ENCODE measurements around the gene PEX13. TPM values are rescaled to one million over a fixed set of nuclear protein-coding genes. Genes with fewer than 3 reads are reported as not detected.
"Not testable (repeated sequence)": the region's sequence is repeated elsewhere in the genome, so short reads cannot be mapped to it uniquely, and the experiment has no call there.

Gene PEX13
- total and polyA plus RNA-seq, 2 donors (not counting 3 experiments of a cell fraction or from before 2014, with no cell fraction given): 18.0 to 21.0 TPM

DNA sequence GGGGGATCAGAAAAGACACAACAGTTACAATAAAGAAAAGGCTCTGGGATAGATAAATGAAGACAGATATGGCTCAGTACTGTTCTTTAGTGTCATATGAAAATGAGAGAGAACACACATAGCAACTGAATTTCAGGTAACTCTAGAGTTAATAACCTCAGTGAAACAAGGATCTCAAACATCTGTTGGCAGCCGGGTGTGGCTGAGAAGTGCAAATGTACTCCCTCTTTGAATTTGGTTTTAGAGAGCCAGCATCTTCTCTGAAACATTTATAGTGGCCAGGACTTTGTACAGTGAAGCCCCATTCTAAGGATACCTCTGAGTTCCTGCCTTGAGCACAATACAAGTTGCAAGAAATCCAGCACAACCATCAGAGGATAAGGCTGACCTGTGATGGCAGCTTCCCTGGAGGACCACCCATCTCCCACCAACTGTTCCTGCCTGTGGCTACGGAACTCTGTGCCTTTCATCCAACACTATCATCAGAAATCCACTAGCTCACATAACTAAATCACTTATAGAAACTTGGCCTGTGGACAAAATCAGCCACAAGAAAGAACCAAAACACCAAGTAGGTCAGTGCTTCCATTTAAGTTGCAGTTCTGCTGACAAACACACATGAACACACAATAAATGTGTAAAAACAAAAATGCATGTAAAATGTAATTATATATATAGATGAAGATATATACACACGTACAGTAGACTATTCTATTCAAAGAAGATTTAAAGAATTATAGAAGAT, 37.3 kb upstream of the PEX13 start:
- H3K9me1 ChIP-seq (replicated peaks; ENCODE audit: control insufficient read depth, extremely low read depth, insufficient read depth, low read length): no peaks in the 10 kb centered on the region
- no peak overlapping the region for H3K4me3 ChIP-seq (replicated peaks in 1 of 3; ENCODE audit: insufficient read depth in 1 of 3, low read depth in 1 of 3, low read length in 3 of 3)
- FAIRE-seq (no peak), DNase-seq (ENCODE audit: low read depth, low spot score) (no peak)
- no TSS peak for BruUV-seq (replicated peaks)
- no peak overlapping the region for H3K4me2 ChIP-seq (ENCODE audit: insufficient read depth, low read length)
- dilution Hi-C loops (cut with MboI; ENCODE audit: extremely low pct_ligation_motif_present, low sequenced_read_pairs) (no loop called here), intact Hi-C loops (cut with micrococcal nuclease) (no loop called here)
- no peaks in the 10 kb centered on the region for H3K9me3 ChIP-seq (replicated peaks; ENCODE audit: control insufficient read depth, insufficient read depth, low read length)
- no peak overlapping the region for H2AFZ ChIP-seq (ENCODE audit: low read depth, low read length)
- H3K9ac ChIP-seq (replicated peaks; ENCODE audit: extremely low read depth, insufficient read depth, low read length): no peak overlapping the region
- CTCF ChIA-PET: interaction anchor here (1.6 kb wide), 1 partner anchor 19 kb away, joined by 6 read pairs; no protein-coding TSS in a partner anchor
- H3K79me2 ChIP-seq (ENCODE audit: control insufficient read depth, insufficient read depth, low read length): no peaks in the 10 kb centered on the region
- no peaks in the 10 kb centered on the region for H4K20me1 ChIP-seq (replicated peaks; ENCODE audit: control insufficient read depth, extremely low read depth, insufficient read depth, low read length)
- POLR2A ChIA-PET: no interaction called here
- no peak overlapping the region for H3K27ac ChIP-seq (ENCODE audit: insufficient read depth, low read depth, low read length)
- H3K4me1 ChIP-seq (ENCODE audit: control insufficient read depth, extremely low read depth, insufficient read depth, low read length): no peaks in the 10 kb centered on the region
- H3K36me3 ChIP-seq (ENCODE audit: control insufficient read depth in 2 of 2, extremely low read depth in 1 of 2, insufficient read depth in 2 of 2, low read length in 2 of 2): no peaks in the 10 kb centered on the region
- no peaks in the 10 kb centered on the region for H3K27me3 ChIP-seq (ENCODE audit: control insufficient read depth in 2 of 2, insufficient read depth in 2 of 2, low read length in 2 of 2)
- TF ChIP-seq, protein P1, sequence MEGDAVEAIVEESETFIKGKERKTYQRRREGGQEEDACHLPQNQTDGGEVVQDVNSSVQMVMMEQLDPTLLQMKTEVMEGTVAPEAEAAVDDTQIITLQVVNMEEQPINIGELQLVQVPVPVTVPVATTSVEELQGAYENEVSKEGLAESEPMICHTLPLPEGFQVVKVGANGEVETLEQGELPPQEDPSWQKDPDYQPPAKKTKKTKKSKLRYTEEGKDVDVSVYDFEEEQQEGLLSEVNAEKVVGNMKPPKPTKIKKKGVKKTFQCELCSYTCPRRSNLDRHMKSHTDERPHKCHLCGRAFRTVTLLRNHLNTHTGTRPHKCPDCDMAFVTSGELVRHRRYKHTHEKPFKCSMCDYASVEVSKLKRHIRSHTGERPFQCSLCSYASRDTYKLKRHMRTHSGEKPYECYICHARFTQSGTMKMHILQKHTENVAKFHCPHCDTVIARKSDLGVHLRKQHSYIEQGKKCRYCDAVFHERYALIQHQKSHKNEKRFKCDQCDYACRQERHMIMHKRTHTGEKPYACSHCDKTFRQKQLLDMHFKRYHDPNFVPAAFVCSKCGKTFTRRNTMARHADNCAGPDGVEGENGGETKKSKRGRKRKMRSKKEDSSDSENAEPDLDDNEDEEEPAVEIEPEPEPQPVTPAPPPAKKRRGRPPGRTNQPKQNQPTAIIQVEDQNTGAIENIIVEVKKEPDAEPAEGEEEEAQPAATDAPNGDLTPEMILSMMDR (IDR thresholded peaks at IDR 0.05; ENCODE audit: extremely low read depth in 1 of 2, insufficient read depth in 1 of 2, low read depth in 1 of 2, low read length in 2 of 2): no peak
- TF ChIP-seq POLR2A (IDR thresholded peaks at IDR 0.05; ENCODE audit: low read depth, low read length) (no peak), FOS (IDR thresholded peaks at IDR 0.05; ENCODE audit: borderline replicate concordance, insufficient read depth, low read length) (no peak), MYC (IDR thresholded peaks at IDR 0.05; ENCODE audit: low read depth, low read length) (no peak), POLR2AphosphoS5 (IDR thresholded peaks at IDR 0.05; ENCODE audit: insufficient read depth, low read depth, low read length) (no peak), EZH2 (IDR thresholded peaks at IDR 0.05; ENCODE audit: borderline replicate concordance, low read depth, low read length, severe bottlenecking) (no peak)
- TF ChIP-seq, protein P2, sequence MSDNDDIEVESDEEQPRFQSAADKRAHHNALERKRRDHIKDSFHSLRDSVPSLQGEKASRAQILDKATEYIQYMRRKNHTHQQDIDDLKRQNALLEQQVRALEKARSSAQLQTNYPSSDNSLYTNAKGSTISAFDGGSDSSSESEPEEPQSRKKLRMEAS (IDR thresholded peaks at IDR 0.05; ENCODE audit: insufficient read depth, insufficient read length): no peak

DNA sequence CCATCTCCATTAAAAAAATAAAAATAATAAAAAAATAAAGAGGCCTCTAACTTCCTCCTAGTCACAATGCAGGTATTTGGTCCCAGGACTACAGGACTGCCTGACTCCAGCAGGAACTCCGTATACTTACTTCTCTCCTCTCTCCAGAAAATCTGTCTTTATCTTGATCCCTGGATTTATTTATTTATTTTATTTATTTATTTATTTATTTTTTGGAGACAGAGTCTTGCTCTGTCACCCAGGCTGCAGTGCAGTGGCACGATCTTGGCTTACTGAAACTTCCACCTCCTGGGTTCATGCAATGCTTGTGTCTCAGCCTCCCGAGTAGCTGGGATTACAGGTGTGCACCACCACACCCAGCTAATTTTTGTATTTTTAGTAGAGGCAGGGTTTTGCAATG, 35.5 kb upstream of the PEX13 start:
- H3K27ac ChIP-seq (ENCODE audit: insufficient read depth, low read depth, low read length); H3K27me3 ChIP-seq (ENCODE audit: control insufficient read depth in 2 of 2, insufficient read depth in 2 of 2, low read length in 2 of 2); FAIRE-seq; POLR2A ChIA-PET; BruUV-seq (replicated peaks); DNase-seq (ENCODE audit: low read depth, low spot score); H3K9me1 ChIP-seq (replicated peaks; ENCODE audit: control insufficient read depth, extremely low read depth, insufficient read depth, low read length); H3K9me3 ChIP-seq (replicated peaks; ENCODE audit: control insufficient read depth, insufficient read depth, low read length); dilution Hi-C loops (cut with MboI; ENCODE audit: extremely low pct_ligation_motif_present, low sequenced_read_pairs); H3K9ac ChIP-seq (replicated peaks; ENCODE audit: extremely low read depth, insufficient read depth, low read length); H3K4me3 ChIP-seq (replicated peaks in 1 of 3; ENCODE audit: insufficient read depth in 1 of 3, low read depth in 1 of 3, low read length in 3 of 3); intact Hi-C loops (cut with micrococcal nuclease); H2AFZ ChIP-seq (ENCODE audit: low read depth, low read length); H3K4me1 ChIP-seq (ENCODE audit: control insufficient read depth, extremely low read depth, insufficient read depth, low read length); H3K4me2 ChIP-seq (ENCODE audit: insufficient read depth, low read length); H3K79me2 ChIP-seq (ENCODE audit: control insufficient read depth, insufficient read depth, low read length); H4K20me1 ChIP-seq (replicated peaks; ENCODE audit: control insufficient read depth, extremely low read depth, insufficient read depth, low read length); H3K36me3 ChIP-seq (ENCODE audit: control insufficient read depth in 2 of 2, extremely low read depth in 1 of 2, insufficient read depth in 2 of 2, low read length in 2 of 2): not testable (repeated sequence)
- CTCF ChIA-PET: interaction anchor here (1.0 to 2.2 kb wide), 2 partner anchors 17 to 274 kb away, joined by 3 to 10 read pairs; no protein-coding TSS in a partner anchor
